ENCODE results near the gene ARPP19.

DNA sequence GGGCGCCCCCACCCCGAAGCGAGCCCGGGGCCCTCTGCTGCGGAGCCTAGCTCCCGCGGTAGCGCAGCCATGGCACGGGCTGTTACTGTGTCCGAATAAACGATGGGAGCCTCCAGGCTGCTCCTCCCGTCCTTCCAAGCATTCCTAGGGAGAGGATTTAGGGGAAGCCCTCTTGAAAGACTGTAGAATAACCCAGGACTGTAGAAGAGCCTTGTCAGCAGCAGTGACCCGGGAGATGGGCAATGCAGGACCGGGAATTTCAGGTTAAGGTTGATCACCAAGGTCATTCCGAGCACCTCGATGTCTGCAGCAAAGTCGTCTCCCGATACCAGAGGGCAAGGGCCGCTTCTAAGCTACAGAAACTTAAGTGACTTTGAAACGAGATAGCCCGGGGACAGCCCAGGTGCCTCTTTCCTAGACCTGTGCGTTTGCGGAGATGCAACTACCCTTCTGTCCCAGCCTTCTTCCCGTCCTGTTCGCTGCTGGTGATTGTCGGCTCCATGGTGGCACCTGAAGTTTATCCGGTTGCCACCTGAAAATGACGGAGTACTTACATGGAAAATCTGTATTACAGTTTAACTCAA lies 39.4 kb downstream of the ARPP19 start:
- no peak for TF ChIP-seq POLR2AphosphoS5 (IDR thresholded peaks at IDR 0.05)
- TF ChIP-seq, protein P1, sequence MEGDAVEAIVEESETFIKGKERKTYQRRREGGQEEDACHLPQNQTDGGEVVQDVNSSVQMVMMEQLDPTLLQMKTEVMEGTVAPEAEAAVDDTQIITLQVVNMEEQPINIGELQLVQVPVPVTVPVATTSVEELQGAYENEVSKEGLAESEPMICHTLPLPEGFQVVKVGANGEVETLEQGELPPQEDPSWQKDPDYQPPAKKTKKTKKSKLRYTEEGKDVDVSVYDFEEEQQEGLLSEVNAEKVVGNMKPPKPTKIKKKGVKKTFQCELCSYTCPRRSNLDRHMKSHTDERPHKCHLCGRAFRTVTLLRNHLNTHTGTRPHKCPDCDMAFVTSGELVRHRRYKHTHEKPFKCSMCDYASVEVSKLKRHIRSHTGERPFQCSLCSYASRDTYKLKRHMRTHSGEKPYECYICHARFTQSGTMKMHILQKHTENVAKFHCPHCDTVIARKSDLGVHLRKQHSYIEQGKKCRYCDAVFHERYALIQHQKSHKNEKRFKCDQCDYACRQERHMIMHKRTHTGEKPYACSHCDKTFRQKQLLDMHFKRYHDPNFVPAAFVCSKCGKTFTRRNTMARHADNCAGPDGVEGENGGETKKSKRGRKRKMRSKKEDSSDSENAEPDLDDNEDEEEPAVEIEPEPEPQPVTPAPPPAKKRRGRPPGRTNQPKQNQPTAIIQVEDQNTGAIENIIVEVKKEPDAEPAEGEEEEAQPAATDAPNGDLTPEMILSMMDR (IDR thresholded peaks at IDR 0.05): no peak
